Frontal cortex (tissue), 4 donors: ENCODE results near the gene ANKRD11. TPM values are rescaled to one million over a fixed set of nuclear protein-coding genes. Genes with fewer than 3 reads are reported as not detected.

Experiments used
- DNase-seq, 2 donors: peaks; one replicate each; pipeline ENCODE4 v3.0.0; 2012; ENCODE audit warnings: low spot score in 2 of 2
- FAIRE-seq: peaks from 2 replicates; lab custom pipeline; 2012; peaks lifted over from hg19 to GRCh38; lab: Jason Lieb, UNC
- total RNA-seq: library from RNA; depleted of rRNA; stranded (reverse); fragments of >200 nt; gene quantifications from one replicate; pipeline ENCODE4 v1.2.3, GENCODE V29; 2014
- donor health status: control.
- donor health status: control.
- donor health status: control.

ANKRD11 gene
- total RNA-seq, 1 donor from 2014 or later, result 27.7 TPM

GRCh38 chr16:89287777-89288576 lies 202.4 kb downstream of the ANKRD11 start:
- FAIRE-seq, result no peak

GRCh38 chr16:89286096-89286495 lies 204.3 kb downstream of the ANKRD11 start:
- DNase-seq, result no peak
- no peak for FAIRE-seq

More at GRCh38 chr16:89287777-89288576, 202.4 kb downstream of the ANKRD11 start:
- no peak for DNase-seq

- DNase-seq, result no peak
- no peak for FAIRE-seq
These were observed 205.0 kb downstream of the ANKRD11 start for GRCh38 chr16:89285381-89285780.

GRCh38 chr16:89283449-89283848 lies 206.9 kb downstream of the ANKRD11 start:
- DNase-seq (no peak), FAIRE-seq (no peak)

- FAIRE-seq (no peak), DNase-seq (no peak)
These were observed 207.8 kb downstream of the ANKRD11 start for GRCh38 chr16:89282523-89282922.

GRCh38 chr16:89281829-89282228 lies 208.5 kb downstream of the ANKRD11 start:
- FAIRE-seq, result no peak
- DNase-seq, result no peak

- no peak for DNase-seq
- no peak for FAIRE-seq
These were observed 209.2 kb downstream of the ANKRD11 start for GRCh38 chr16:89281189-89281577.

- no peak for FAIRE-seq
- no peak for DNase-seq
These were observed 209.7 kb downstream of the ANKRD11 start for GRCh38 chr16:89280546-89281188.

GRCh38 chr16:89279666-89280481 lies 210.5 kb downstream of the ANKRD11 start:
- no peak for FAIRE-seq

GRCh38 chr16:89278441-89279240 lies 211.7 kb downstream of the ANKRD11 start:
- DNase-seq (no peak), FAIRE-seq (no peak)

More at GRCh38 chr16:89279666-89280481, 210.5 kb downstream of the ANKRD11 start:
- DNase-seq, result no peak

GRCh38 chr16:89277641-89278341 lies 212.6 kb downstream of the ANKRD11 start:
- no peak for DNase-seq
- no peak for FAIRE-seq

GRCh38 chr16:89277049-89277448 lies 213.3 kb downstream of the ANKRD11 start:
- no peak for FAIRE-seq

GRCh38 chr16:89275837-89276720 lies 214.3 kb downstream of the ANKRD11 start:
- DNase-seq, result no peak
- FAIRE-seq, result no peak

More at GRCh38 chr16:89277049-89277448, 213.3 kb downstream of the ANKRD11 start:
- DNase-seq, result no peak

- FAIRE-seq, result no peak
- no peak for DNase-seq
These were observed 215.1 kb downstream of the ANKRD11 start for GRCh38 chr16:89275284-89275584.

- DNase-seq, result no peak
- no peak for FAIRE-seq
These were observed 215.6 kb downstream of the ANKRD11 start for GRCh38 chr16:89274561-89275283.

- DNase-seq, result no peak
- FAIRE-seq, result no peak
These were observed 216.5 kb downstream of the ANKRD11 start for GRCh38 chr16:89273741-89274472.

- DNase-seq, result no peak
- no peak for FAIRE-seq
These were observed 217.7 kb downstream of the ANKRD11 start for GRCh38 chr16:89272631-89273030.
